ENCODE results near the gene PDE9A.
"Not testable (repeated sequence)": the region's sequence is repeated elsewhere in the genome, so short reads cannot be mapped to it uniquely, and the experiment has no call there.

Gene PDE9A

GRCh38 chr21:42809577-42810475 is 156.4 kb downstream of the PDE9A start:
- no peak for DNase-seq

GRCh38 chr21:42811960-42812359 is 158.5 kb downstream of the PDE9A start:
- DNase-seq, result no peak

GRCh38 chr21:42812528-42813241 is 159.3 kb downstream of the PDE9A start:
- not testable (repeated sequence) for DNase-seq

- no peak for DNase-seq
Measured at GRCh38 chr21:42815217-42815616, 161.8 kb downstream of the PDE9A start.

GRCh38 chr21:42818328-42818749 is 164.9 kb downstream of the PDE9A start:
- DNase-seq, result no peak

DNA sequence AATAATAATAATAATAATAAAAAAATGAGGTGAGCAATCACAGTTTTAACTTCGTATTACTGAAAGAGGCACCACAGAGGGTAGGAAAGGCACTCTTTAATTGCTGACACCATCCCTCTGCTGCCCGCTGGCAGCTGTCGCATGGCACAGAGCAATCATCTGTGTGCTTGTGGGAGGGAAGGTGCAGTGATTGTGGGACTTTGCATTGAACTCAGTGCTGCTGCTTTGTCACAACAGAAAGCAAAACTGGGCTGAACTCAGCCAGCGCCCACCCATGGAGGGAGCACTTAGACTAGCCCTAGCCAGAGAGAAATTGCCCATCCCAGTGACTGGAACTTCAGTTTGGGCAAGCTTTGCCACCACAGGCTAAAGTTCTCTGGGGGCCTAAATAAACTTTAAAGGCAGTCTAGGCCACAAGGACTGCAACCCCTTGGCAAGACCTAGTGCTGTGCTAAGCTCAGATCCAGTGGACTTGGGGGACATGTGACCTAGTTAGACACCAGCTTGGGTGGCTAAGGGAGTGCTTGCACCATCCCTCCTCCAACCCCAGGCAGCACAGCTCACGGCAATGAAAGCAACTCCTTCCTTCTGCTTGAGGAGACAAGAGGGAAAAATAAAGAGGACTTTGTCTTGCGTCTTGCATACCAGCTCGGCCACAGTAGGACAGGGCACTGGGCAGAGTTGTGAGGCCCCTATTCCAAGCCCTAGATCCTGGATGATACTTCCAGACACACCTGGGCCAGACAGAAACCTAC is 166.6 kb downstream of the PDE9A start:
- no peak for DNase-seq

DNA sequence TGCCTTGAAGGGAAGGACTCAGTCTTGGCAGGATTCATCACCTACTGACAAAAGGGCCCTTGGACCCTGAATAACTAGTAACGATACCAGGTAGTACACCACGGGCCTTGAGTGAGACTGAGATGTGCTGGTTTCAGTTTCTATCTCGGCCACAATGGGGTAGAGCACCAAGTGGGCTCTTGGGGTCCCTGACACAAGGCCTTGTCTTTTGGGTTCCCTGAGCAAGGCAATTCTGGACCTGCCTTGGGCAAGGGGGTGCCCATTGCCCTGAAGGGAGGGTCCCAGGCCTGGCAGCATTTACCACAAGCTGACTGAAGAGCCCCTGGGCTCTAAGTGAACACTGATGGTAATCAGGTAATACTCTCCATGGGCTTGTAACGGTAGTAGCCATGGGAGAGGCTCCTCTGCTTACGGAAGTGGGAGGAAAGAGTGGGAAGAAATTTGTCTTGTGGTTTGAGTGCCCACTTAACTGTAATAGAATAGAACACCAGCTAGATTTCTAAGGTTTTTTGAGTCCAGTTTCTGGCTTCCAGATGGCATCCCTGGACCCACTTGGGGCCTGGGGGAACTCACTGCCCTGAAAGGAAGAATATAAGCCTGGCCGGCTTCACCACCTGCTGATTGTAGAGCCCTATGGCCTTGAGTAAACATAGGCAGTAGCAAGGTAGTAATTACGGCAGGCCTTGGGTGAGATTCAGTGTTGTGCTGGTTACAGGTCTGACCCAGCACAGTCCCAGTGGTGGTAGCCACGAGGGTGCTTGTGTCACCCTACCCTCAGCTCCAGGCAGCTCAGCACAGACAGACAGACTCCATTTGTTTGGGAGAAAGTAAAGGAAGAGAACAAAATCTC is 167.4 kb downstream of the PDE9A start:
- no peak for DNase-seq

Measured in 8988T (cell line).